ENCODE measurements around the gene GSTM2. TPM values are rescaled to one million over a fixed set of nuclear protein-coding genes. Genes with fewer than 3 reads are reported as not detected.
"Not testable (repeated sequence)": the region's sequence is repeated elsewhere in the genome, so short reads cannot be mapped to it uniquely, and the experiment has no call there.

GSTM2 gene
- total RNA-seq, 1 experiment from 2014 or later = 14.9 TPM

DNA sequence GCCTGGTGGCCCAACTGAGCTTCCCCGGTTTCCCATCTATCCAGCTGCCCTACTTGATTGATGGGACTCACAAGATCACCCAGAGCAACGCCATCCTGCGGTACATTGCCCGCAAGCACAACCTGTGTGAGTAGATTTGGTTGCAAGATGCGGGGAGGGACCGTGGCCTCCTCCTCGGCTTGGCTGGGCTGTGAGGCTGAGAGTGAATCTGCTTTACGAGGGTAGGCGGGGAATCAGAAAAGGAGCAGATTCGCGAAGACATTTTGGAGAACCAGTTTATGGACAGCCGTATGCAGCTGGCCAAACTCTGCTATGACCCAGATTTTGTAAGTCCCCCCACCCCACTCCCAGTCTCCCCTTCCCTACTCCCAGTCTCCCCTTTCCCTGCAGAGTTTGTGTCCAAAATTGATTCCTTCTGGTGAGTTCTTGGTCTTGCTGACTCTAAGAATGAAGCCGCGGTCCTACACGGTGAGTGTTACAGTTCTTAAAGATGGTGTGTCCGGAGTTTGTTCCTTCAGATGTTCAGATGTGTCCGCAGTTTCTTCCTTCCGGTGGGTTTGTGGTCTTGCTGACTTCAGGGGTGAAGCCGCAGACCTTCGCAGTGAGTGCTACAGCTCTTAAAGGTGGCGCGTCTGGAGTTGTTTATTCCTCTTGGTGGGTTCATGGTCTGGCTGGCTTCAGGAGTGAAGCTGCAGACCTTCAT lies 1.5 kb downstream of the GSTM2 start:
- H2BK12ac ChIP-seq (ENCODE audit: insufficient read length, low read depth, low read length) = no peak overlapping the region
- no peak overlapping the region for H2AFZ ChIP-seq (ENCODE audit: low read length)
- H4K5ac ChIP-seq (ENCODE audit: insufficient read length, low read depth, low read length) = no peak overlapping the region
- H3K27me3 ChIP-seq (ENCODE audit: insufficient read depth, low read length) = no peaks in the 10 kb centered on the region
- peaks cover 0 to 11% (median 0%) of the 10 kb centered on the region in 3 experiments; a peak in 2 of 7 replicates for H3K36me3 Mint-ChIP-seq (ENCODE audit: insufficient read depth in 1 of 3, low read depth in 3 of 3)
- no peak overlapping the region for H2BK120ac ChIP-seq (ENCODE audit: low read depth, low read length, poor library complexity, severe bottlenecking)
- no CpG with 5 or more reads among the region's 22 CpGs for WGBS (ENCODE audit: extremely low coverage, insufficient read length, low lambda C conversion rate)
- no peaks in the 10 kb centered on the region for H3K4me1 ChIP-seq (ENCODE audit: insufficient read depth, low read length)
- no peaks in the 10 kb centered on the region for H3K9me3 ChIP-seq (ENCODE audit: control insufficient read depth, low read depth, low read length)
- no peak for DNase-seq
- H3K18ac ChIP-seq (ENCODE audit: insufficient read length, low read depth, low read length) = no peak overlapping the region
- H3K9ac ChIP-seq (ENCODE audit: extremely low read depth, insufficient read length, low read length) = no peak overlapping the region
- no peak overlapping the region for H2BK15ac ChIP-seq (ENCODE audit: low read depth, low read length)
- peaks cover 3% of the 10 kb centered on the region for H3K23me2 ChIP-seq (ENCODE audit: insufficient read length, low read depth, low read length, poor library complexity, severe bottlenecking)
- H3K4ac ChIP-seq (ENCODE audit: low read depth, low read length) = no peak overlapping the region
- peaks cover 8 to 13% of the 10 kb centered on the region in 2 experiments; a peak in 3 of 4 replicates for H3K4me1 Mint-ChIP-seq
- H2BK5ac ChIP-seq (ENCODE audit: insufficient read length, low read length) = no peak overlapping the region
- peak overlapping the region in 1 of 3 experiments; percentile 72; a peak in 3 of 7 replicates for H3K27ac Mint-ChIP-seq
- no peak overlapping the region for H3T11ph ChIP-seq (ENCODE audit: low read length)
- H3K79me2 ChIP-seq (ENCODE audit: insufficient read depth, low read length) = no peaks in the 10 kb centered on the region
- no peak overlapping the region for H3K56ac ChIP-seq (ENCODE audit: insufficient read length, low read depth, low read length)
- H4K91ac ChIP-seq (ENCODE audit: insufficient read length, low read depth, low read length) = no peak overlapping the region
- H3K4me3 Mint-ChIP-seq = peak overlapping the region in 1 of 2 experiments; percentile 33; a peak in 1 of 5 replicates
- peaks cover 0 to 2% of the 10 kb centered on the region in 2 experiments; a peak in 1 of 5 replicates for H3K9me3 Mint-ChIP-seq
- H3K79me1 ChIP-seq (ENCODE audit: insufficient read depth, low read depth, low read length, poor library complexity, severe bottlenecking) = no peaks in the 10 kb centered on the region
- no peaks in the 10 kb centered on the region for H4K20me1 ChIP-seq (ENCODE audit: control insufficient read depth, insufficient read depth, insufficient read length)
- H2BK20ac ChIP-seq (ENCODE audit: low read depth, low read length, poor library complexity, severe bottlenecking) = no peak overlapping the region
- H3K23ac ChIP-seq (ENCODE audit: insufficient read length, low read depth, low read length) = no peak overlapping the region
- H3K27me3 Mint-ChIP-seq (ENCODE audit: low read depth) = peaks cover 8% of the 10 kb centered on the region
- H3K27ac ChIP-seq (ENCODE audit: insufficient read length, low read depth, low read length) = no peak overlapping the region
- TF ChIP-seq, protein P1, sequence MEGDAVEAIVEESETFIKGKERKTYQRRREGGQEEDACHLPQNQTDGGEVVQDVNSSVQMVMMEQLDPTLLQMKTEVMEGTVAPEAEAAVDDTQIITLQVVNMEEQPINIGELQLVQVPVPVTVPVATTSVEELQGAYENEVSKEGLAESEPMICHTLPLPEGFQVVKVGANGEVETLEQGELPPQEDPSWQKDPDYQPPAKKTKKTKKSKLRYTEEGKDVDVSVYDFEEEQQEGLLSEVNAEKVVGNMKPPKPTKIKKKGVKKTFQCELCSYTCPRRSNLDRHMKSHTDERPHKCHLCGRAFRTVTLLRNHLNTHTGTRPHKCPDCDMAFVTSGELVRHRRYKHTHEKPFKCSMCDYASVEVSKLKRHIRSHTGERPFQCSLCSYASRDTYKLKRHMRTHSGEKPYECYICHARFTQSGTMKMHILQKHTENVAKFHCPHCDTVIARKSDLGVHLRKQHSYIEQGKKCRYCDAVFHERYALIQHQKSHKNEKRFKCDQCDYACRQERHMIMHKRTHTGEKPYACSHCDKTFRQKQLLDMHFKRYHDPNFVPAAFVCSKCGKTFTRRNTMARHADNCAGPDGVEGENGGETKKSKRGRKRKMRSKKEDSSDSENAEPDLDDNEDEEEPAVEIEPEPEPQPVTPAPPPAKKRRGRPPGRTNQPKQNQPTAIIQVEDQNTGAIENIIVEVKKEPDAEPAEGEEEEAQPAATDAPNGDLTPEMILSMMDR (conservative IDR thresholded peaks at IDR 0.05) = no peak
- H4K8ac ChIP-seq (replicated peaks; ENCODE audit: insufficient read length, low read depth, low read length) = no peak overlapping the region
- no peak overlapping the region for H2AK5ac ChIP-seq (ENCODE audit: insufficient read length, low read length)
- H3K4me2 ChIP-seq (ENCODE audit: insufficient read depth, insufficient read length, low read length) = no peak overlapping the region
- no peak overlapping the region for H3K14ac ChIP-seq (ENCODE audit: insufficient read depth, low read length)

DNA sequence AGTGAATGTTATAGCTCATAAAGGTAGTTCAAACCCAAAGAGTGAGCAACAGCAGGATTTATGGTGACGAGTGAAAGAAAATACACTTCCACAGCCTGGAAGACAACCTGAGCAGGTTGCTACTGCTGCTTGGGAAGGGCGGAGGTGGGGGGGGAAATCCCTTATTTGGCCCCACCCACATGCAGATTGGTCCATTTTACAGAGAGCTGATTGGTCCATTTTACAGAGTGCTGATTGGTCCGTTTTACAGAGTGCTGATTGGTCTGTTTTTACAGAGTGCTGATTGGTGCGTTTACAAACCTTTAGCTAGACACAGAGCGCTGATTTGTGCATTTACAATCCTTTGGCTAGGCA lies 2.1 kb downstream of the GSTM2 start:
- H3K9me3 Mint-ChIP-seq = not testable (repeated sequence)

More for the DNA sequence above, 2.1 kb downstream of the GSTM2 start:
- H3K4me1 ChIP-seq (ENCODE audit: insufficient read depth, low read length); H4K91ac ChIP-seq (ENCODE audit: insufficient read length, low read depth, low read length); H3K56ac ChIP-seq (ENCODE audit: insufficient read length, low read depth, low read length); H4K8ac ChIP-seq (replicated peaks; ENCODE audit: insufficient read length, low read depth, low read length); H4K20me1 ChIP-seq (ENCODE audit: control insufficient read depth, insufficient read depth, insufficient read length); H3K23ac ChIP-seq (ENCODE audit: insufficient read length, low read depth, low read length); H2BK15ac ChIP-seq (ENCODE audit: low read depth, low read length); H3K4ac ChIP-seq (ENCODE audit: low read depth, low read length); H2AK5ac ChIP-seq (ENCODE audit: insufficient read length, low read length); H3K23me2 ChIP-seq (ENCODE audit: insufficient read length, low read depth, low read length, poor library complexity, severe bottlenecking); H3K27ac ChIP-seq (ENCODE audit: insufficient read length, low read depth, low read length); H3K18ac ChIP-seq (ENCODE audit: insufficient read length, low read depth, low read length); H4K5ac ChIP-seq (ENCODE audit: insufficient read length, low read depth, low read length); H3K14ac ChIP-seq (ENCODE audit: insufficient read depth, low read length); H2BK120ac ChIP-seq (ENCODE audit: low read depth, low read length, poor library complexity, severe bottlenecking); H3K9ac ChIP-seq (ENCODE audit: extremely low read depth, insufficient read length, low read length); H2BK12ac ChIP-seq (ENCODE audit: insufficient read length, low read depth, low read length); H3K4me2 ChIP-seq (ENCODE audit: insufficient read depth, insufficient read length, low read length); H2AFZ ChIP-seq (ENCODE audit: low read length); H3K27me3 ChIP-seq (ENCODE audit: insufficient read depth, low read length); H3T11ph ChIP-seq (ENCODE audit: low read length); H2BK5ac ChIP-seq (ENCODE audit: insufficient read length, low read length); H2BK20ac ChIP-seq (ENCODE audit: low read depth, low read length, poor library complexity, severe bottlenecking); H3K9me3 ChIP-seq (ENCODE audit: control insufficient read depth, low read depth, low read length); DNase-seq; H3K27me3 Mint-ChIP-seq (ENCODE audit: low read depth); H3K79me1 ChIP-seq (ENCODE audit: insufficient read depth, low read depth, low read length, poor library complexity, severe bottlenecking); H3K79me2 ChIP-seq (ENCODE audit: insufficient read depth, low read length): not testable (repeated sequence)
- Mint-ChIP-seq H3K36me3 (ENCODE audit: insufficient read depth in 1 of 3, low read depth in 3 of 3) (peaks cover 0 to 11% (median 0%) of the 10 kb centered on the region in 3 experiments; a peak in 2 of 7 replicates), H3K4me3 (peak overlapping the region in 1 of 2 experiments; percentile 33; a peak in 1 of 5 replicates), H3K27ac (peak overlapping the region in 1 of 3 experiments; percentile 72; a peak in 3 of 7 replicates), H3K4me1 (peaks cover 8 to 13% of the 10 kb centered on the region in 2 experiments; a peak in 3 of 4 replicates)
- WGBS (ENCODE audit: extremely low coverage, insufficient read length, low lambda C conversion rate) = no CpG with 5 or more reads among the region's 5 CpGs
